Fibroblast of pulmonary artery (primary cell): Measurements from ENCODE around the gene MCF2L.

ENCODE experiments used
- DNase-seq: peaks from one replicate; pipeline ENCODE4 v3.0.0-alpha.2; 2010; ENCODE audit warnings: low read depth
- H3K4me3 ChIP-seq: replicated peaks from 2 replicates; pipeline ENCODE4 v1.5.1; 2011; ENCODE audit warnings: low read depth, mild to moderate bottlenecking, control low read depth, low read length, moderate library complexity
- CTCF ChIP-seq: IDR thresholded peaks from 2 replicates; pipeline ENCODE4 v1.5.1; 2011; ENCODE audit warnings: mild to moderate bottlenecking, control low read depth, low read length, inconsistent platforms; ENCODE audit errors: missing control alignments

The MCF2L gene

GRCh38 chr13:113013303-113013702, 44.3 kb downstream of the MCF2L start:
- no peak for TF ChIP-seq CTCF
- H3K4me3 ChIP-seq: no peak overlapping the region
- DNase-seq: no peak

- no peak for DNase-seq
- no peak for TF ChIP-seq CTCF
Measured at GRCh38 chr13:113013878-113014751, 45.1 kb downstream of the MCF2L start.

GRCh38 chr13:113014752-113015745, 46.0 kb downstream of the MCF2L start:
- no peak for DNase-seq
- TF ChIP-seq CTCF: no peak
- H3K4me3 ChIP-seq: no peak overlapping the region

More at GRCh38 chr13:113013878-113014751, 45.1 kb downstream of the MCF2L start:
- H3K4me3 ChIP-seq: no peak overlapping the region

- H3K4me3 ChIP-seq: no peak overlapping the region
- no peak for DNase-seq
- TF ChIP-seq CTCF: no peak
Measured at GRCh38 chr13:113015826-113016525, 47.0 kb downstream of the MCF2L start.

- TF ChIP-seq CTCF: no peak
- no peak overlapping the region for H3K4me3 ChIP-seq
- no peak for DNase-seq
Measured at GRCh38 chr13:113016526-113017295, 47.7 kb downstream of the MCF2L start.
